ENCODE data around the gene IL1R2.

DNA sequence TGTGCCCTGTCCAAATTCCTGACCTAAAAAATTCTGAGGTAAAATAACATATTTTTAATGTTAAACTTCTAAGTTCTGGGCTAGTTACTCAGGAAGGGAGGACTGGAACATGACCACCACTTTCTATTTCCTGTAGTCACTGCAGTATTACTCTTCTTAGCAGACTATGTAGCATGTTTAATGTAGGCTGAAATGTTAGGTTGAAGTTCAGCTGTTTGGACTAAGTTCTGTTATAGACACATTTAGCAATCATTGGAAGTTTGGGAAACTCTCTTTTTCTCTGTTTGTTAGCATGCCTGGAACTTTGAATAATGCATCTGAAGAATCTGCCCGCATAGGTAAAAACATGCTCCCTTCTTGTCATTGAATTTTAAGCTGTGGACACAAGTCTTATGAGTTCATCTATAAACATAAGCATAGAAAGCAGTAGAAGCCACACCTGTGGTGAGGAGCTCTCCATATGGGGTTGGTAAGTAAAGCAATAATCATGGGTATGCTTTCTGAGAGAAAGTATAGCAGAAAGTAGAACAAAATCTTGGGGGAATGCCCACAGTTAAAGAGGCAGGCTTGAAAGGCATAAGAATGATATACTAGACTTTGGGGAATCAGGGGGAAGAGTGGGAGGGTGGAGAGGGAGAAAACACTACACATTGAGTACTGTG is 52.6 kb downstream of the IL1R2 start:
- no peak for TF ChIP-seq POLR2A (IDR thresholded peaks at IDR 0.05)
- no peak for TF ChIP-seq CTCF (IDR thresholded peaks at IDR 0.05)
